HG03060 (cell line): ENCODE data around the gene ATXN2.
A peak's percentile ranks its signal among the peaks of the same experiment; 100 is the strongest.

Source experiments
- ATAC-seq: cut with Tn5 transposase; IDR thresholded peaks from one replicate; pipeline ENCODE4 v1.9.1; 2021; ENCODE audit warnings: low read depth, moderate number of reproducible peaks; ENCODE audit not compliant: unreplicated experiment

ATXN2 gene

DNA sequence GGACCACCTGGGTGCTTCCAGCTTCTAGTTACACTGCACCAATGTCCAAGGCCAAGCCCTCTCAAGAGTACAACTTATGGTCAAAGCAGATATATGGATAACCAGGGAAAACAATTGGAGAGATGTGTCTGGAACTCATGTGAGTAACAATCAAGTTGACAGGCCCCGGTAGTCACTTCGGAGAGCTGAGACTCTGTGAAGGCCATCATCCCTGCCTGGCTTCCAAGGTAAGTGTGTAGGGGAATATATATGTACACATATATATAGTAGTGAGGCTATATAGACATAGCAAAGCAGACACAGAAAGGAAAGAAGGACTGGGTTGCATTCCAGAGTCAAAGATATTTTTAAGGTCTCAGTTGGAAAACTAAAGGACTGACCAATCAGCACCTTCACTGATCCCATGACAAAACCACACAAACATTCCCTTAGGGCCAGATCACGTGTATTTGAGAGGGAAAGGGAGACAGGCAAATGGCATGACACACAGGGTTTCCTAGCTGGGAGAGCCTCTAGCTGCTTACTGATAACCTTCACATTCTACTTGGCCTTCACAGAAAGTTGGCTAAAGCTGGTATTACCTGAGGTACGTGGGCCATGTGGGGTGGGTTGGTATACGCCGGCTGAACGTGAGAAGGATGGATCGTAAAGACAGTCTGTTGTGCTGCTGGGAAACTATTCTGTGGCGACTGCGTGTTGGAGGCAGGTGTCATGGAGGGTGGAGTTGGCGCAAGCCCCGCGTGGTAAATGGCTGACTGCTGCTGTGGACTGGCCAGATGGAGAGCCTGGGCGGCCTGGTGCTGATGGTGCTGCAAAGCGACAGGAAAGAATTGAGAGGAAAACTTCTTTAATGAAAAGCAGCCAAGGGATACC lies 143.4 kb downstream of the ATXN2 start:
- no peak for ATAC-seq

DNA sequence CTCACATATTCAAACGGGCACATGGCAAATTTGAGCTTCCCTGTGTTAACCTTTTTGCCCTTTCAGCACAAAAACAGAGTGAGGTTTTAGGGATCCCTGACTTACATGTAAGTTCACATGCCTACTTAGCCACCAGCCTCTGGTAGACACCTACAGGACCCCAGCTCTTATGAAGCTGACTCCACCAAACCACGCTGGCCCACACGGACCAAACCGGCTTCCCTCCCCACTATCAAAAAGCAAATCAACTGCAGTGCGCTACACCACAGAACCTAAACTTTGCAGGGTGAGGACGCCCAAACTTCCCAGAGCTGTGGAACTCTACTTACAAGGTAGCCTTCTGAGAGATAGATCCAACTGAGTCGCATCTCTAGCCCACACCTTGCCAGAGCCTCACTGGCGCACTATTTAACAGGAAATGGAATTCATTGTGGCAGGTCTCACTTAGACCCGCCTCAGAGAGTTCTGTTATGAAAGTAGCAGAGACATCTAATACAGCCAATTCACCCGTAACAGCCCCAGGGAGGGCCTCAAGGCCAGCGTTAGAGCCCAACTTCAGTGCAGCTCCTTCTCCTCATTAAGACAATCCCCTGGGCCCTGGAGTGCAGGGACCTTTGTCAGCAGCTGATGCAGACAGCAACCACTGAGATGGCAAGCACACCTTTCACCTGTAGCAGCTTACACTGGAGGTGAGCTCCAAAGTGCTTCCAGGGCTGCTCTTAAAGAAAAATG lies 144.2 kb downstream of the ATXN2 start:
- no peak for ATAC-seq

DNA sequence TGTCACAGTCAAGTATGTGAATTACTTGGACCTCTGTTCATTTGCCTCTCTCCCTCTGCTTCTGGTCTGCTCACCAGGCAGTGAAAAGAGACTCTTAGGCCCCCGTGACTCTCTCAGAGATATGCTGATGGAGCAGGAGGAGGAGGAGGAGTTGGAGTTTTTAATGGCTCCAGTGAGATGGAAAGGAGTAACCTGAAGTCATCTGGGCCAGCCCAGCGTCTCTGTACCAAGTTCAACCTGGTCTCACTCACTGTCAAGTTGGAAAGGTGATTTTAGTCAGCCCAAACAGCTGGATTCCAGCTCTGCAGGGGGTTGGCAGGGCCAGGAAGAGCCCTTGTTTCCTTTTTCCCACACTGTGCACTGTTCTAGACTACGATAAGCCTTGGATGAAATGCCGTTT lies 144.8 kb downstream of the ATXN2 start:
- no peak for ATAC-seq

DNA sequence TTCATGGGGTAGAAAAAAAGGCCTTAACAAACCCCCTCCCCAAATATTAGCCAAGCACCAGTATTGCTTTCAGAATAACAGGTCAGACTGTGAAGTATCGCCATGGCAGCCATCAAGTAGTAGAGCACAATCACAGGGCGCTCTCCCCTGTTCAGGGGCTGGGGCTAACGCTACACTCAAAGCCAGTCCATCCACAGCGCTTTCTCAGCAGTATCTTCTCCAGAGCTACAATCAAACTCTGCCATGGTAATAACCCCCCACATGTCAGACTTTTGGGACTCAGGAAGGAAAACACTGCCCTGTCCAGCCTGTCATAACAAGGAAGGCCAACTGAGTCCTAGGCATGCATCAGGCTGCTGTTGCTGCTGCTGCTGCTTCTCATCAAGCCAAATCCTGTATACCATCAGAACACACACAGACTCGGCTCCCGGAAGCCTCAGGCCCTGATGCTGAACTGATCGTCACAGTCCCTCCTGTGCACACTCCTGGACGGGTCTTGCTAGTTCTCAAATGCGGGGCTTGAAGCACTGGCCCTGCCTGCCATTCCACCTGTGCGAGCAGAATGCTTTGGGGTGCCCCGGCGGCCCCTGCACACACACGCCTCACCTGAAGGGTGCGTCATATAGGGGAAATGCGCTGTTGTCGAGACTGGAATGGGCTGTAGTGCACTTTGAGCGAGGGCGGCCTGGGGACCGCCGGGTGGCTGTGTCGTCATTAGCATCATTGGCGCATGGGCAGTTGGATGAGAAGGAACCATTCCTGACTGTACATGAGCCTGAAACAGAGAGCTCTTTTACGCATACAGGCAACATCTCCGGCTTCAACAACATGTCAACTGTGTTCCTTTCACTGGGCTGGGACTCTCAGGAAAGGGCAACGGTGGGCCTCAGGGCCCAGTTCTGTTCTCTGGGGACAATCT lies 145.8 kb downstream of the ATXN2 start:
- ATAC-seq: no peak

DNA sequence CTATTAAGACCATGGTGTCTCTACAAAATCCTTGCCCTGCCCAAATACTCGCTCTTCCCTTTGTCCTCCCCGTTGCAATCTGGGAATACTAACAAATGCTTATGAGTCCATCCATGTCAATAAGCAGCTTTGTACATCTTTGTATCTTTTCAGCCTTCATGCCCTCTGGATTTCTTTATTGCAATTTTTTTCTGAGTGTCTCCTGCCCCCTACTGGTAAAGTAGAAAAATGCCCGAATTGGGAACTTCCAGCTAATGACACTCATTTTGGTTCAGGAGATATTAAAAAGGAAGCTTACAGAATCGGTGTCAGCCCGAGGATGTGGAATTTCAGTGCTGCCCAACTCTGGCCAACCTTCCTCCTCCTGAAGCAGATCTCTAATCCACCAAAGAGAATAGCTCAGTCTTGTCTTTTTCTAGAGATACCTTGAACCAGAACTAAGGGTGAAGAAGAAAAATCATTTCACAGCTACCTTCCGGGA lies 147.4 kb downstream of the ATXN2 start:
- ATAC-seq: no peak

DNA sequence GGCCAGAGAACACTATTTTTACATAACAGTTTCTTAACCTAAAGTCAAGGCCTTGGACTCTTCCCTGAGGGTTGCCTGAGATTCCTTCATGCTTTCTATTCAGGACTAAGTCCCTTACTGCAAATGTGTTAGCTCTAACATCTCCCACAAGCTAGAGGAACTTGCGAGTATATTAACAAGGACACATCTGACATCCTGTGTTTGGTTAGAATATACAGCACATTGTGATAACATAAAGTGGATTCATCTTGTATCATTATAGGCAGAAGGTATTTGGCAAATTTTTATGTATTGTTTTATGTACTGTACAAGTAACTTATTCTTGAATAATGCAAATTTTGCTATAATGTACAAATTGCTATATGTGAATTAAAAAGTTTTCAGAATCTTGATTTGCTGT lies 147.9 kb downstream of the ATXN2 start:
- ATAC-seq: no peak

DNA sequence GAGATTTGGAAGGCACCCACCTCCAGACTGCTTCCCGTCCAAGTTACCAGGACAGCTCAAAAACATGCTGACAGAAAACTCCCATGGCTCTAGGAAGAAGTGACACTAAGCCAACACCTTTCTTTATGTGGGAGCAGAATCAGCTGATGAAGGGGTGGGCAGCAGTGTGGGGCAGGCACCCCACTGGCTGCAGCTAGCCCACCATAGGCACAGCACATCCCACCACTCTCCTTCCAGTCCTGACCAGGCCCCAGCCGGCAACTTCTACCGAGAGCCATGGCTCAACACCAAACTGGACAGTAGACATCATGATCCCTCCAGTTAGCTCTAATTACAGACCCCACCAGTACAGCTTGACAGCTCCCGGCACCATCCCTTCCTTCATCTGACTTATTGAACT lies 148.4 kb downstream of the ATXN2 start:
- ATAC-seq: no peak

DNA sequence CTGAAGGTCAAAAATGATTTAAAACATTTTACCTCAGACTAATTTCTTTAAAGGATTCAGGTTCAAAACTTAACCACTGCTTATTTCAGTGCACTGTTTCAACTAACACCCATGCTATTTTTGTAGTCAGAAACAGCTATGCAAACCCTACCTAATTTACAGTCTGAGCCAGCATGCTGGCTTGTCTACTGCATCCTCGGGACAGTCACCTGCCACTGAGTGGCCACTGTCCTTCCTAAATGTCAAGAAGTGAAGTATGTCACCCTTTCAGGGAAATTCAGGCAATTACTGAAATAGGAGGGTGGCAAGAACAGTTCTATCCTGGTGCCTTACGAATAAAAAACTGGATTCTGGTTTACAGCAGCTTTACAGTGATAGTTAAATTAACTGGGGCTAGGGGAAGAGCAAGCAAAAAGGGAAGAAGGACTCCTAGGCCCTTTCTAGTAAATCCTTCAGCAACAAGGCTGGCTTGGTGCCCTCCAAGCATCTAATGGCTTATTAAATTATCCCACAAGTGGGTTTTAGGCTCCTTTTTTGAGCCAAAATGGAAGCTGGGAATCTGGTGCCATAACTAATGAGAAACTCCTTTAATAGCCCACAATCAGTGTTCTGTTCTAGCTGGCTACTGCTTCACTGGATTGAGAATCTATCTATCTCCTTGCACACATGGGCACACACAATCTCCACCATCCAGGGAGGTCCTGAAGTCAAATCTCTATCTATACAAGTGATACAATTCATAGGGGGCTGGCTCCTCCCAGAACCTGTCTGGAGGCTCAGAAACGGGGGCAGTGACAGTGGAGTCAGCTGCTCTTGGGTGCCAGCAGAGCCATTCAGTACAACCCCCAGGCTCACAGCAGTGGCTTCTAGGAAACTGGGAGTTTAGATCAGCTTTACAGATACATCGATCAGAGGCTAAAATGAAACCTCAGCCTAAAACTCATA lies 150.0 kb downstream of the ATXN2 start:
- ATAC-seq: no peak

DNA sequence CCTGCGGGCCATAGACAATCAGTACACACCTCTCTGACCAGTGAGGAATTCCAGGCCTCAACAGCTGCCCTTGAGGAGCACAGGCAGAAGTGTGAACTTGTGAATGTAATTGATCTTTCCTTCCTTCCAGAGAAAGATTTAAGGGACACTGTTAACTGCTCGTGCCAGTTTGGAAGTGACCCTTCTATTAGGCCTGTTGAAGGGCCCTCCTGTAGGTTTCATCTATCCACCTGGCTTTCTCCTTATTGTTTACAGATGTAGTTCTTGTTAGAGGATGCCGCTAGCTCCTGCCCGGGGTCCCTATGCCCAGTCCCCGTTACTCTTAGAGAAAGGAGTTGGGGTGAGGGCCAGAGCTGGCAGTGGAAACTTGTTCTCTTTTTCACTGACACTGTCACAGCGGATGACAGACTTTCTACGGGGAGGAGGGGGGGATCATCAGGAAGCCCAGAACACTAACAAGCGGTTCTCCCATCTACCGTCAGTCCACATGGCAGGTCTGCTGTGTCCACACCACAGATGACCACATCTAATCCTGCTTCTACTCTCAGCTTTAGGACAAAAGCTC lies 150.8 kb downstream of the ATXN2 start:
- ATAC-seq: no peak

DNA sequence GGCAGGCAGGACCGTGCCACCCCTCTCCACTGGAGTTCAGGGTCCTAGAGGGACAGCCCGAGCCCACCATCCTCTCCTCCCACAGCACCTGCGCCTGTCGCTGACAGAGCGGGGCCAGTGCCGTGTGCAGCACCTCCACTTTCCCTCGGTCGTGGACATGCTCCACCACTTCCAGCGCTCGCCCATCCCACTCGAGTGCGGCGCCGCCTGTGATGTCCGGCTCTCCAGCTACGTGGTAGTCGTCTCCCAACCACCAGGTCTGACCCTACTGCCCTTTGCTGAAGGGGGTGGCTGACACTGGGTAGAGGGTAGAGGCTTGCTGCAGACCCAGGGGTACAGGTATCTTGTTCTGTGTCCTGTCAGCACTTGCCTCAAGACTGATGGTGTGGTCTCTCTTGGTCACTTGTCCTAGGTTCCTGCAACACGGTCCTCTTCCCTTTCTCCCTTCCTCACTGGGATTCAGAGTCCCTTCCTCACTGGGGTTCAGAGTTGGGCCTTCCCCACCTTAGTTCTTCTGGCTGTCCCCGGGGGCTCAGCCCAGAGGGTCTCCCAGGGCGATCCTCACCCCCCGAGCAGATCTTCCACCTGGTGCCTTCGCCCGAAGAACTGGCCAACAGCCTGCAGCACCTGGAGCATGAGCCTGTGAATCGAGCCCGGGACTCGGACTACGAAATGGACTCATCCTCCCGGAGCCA lies 151.4 kb downstream of the ATXN2 start:
- ATAC-seq: no peak

DNA sequence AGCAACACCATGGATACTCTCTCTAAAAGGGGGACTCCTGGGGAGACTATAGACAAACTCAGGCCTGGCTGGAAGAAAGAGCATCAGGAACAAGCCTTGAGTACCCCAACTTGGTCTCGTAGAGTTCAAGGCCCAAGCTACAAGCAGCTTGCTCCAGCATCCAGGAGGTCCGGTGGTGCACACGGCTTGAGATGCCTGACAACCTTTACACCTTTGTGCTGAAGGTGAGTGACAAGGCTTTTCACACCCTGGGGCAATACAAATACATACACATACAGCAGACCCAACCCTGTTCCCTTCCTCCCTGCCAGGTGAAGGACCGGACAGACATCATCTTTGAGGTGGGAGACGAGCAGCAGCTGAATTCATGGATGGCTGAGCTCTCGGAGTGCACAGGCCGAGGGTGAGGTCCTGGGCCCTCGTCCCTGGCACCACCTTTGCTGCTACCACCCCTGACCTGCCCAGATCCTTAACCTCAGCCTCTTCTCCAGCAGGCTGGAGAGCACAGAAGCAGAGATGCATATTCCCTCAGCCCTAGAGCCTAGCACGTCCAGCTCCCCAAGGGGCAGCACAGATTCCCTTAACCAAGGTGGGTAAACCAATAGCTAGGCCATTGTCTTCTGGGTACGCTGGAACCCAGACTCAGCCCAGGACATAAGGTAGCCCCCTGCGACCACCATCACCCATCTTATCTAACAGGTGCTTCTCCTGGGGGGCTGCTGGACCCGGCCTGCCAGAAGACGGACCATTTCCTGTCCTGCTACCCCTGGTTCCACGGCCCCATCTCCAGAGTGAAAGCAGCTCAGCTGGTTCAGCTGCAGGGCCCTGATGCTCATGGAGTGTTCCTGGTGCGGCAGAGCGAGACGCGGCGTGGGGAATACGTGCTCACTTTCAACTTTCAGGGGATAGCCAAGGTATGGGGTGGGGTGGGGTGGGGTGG lies 152.2 kb downstream of the ATXN2 start:
- no peak for ATAC-seq

DNA sequence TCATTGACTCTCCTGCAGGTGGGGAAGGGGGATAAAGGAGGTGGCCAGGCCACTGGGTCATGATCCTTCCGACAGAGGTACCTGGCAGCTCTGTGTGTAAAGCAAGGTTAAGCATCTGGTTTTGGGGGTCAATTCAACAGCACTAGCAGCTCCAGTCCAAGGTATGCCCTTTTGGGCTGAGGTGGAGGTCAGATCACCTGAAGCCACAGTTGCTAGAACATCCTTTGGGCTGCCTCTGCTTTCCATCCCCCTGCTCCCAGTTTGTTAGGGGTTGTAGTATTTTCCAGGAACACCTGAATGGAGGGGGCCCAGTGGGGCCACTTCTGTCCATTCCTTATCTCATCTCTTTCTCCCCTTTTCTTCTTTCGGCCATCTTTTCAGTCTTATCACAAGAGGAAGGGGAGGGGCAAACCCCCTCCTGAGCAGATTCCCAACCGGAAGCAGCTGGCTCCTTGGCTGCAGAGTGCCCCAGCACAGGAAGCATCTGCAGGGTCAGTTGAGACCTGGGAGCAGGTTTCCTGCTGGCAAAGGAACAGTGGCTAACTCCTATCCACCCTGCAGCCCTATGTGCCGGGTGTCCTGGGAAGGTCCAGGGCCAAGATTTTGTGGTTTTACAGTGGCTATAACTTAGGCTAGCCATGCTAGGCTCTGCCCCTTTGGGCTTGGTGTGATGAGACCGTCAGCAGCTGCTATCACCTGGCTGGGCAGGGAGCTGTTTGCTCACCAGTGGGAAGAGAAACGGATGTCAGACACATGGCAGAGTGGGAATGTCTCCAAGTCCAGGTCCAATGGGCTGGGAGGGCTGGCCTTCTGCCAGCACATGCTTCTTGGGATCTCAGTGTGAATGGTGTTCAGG lies 153.2 kb downstream of the ATXN2 start:
- ATAC-seq: no peak

DNA sequence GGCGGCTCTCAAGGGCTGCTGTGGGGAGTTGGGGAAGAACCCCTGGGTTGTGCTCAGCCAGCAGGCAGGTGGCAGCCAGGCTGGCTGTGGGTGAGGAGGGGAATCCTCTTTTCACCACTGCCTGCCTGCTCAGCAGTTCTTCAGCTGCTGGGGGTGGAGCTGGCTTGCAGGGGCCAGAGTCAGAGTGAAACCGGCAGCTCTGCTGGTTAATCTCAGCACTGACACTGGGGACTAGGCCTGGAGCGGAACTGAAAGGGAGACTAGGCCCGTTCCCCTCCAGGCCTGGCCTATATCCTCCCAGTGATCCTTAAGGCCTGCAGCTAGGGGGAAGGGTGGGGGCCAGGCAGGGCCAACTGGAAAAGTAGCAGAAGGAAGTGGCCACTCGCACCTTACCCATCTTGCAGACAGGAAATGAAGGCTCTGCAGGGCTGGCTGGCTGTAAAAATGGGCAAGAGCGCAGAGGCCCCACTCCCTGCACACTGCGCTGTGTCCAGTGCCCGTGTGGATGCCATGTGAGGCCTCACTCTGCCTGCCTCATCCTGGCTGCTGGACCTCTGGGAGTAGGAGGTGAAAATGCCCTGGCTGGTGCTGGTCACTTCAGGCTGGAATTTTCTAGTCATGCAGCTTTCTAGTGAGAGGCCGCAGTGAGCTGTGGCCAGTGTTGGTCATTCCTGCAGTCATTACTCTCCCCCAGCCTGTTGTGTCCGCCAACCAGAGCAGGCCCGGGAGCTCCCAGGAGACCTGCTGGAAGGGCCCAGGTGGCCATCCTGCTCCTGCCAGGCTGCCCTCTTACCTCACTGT lies 154.0 kb downstream of the ATXN2 start:
- peak; percentile 87 for ATAC-seq

DNA sequence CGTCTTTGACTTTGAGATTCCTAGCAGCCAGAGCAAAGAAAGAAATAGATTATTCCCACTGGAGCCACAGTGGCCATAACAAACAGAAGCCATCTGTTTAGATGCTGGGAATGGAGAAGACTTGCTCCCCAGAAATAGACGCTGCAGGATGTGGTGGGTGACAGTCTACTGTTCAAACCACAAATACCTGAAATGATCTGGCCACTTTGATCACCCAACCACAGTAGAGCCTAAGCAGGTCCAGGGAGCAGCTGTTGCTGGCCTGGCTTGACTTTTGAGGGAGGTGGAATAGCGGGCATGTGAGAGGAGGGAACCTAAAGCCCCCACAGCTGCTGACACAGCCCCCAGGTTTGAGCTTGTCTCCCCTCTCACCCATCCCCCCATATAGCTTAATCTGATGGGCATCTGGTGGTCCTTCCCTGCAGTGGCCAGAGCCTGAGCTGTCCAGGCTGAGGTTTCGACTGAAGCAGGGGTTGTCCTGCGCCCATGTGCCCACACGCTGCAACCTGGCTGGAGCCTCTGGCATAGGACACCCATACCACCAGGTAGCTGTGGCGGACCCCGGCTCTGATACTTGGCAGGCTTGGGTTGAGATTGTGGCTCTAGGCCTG lies 154.7 kb downstream of the ATXN2 start:
- peak; percentile 13 for ATAC-seq

DNA sequence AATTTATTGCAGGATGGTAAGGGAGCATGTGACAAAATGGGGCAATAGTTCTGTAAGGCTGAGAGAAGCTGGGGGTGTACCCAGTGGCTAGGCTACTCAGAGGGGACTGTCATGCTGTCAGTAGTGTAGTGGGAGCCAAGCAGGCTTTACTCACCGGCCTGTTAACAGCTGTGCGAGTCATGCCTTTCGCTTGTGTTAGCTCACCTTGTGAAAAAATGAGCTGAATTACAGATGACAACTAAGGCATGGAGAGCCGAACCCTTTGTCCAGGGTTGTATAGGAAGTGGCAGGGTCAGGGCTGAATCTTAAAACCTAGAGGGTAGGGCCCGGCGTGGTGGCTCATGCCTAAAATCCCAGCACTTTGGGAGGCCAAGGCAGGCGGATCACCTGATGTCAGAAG lies 155.5 kb downstream of the ATXN2 start:
- no peak for ATAC-seq

DNA sequence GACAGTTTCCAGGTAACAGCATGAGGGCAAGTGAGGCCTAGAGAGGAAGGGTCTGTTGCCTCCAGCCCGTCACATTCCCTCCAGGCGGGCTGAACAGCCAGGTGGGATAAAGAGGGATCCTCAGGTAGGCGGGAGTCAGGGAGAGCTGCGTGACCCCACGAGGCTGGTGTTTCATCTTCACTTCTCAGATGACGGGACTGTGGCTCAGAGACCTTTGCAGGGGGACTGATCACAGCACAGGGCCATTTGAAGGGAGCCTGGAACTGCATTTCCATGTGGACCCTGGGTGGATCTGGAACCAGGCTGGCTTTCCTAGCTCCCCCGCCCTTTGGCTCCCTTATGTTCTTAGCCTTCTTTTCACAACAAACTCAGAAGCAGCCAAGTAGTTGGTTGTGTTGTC lies 156.0 kb downstream of the ATXN2 start:
- ATAC-seq: no peak
